Ascending aorta (tissue), 2 donors: Measurements from ENCODE around the gene RLN3. TPM values are rescaled to one million over a fixed set of nuclear protein-coding genes. Genes with fewer than 3 reads are reported as not detected.

Experiments
- DNase-seq, 2 donors: peaks; one replicate each; pipeline ENCODE4 v3.0.0-alpha.2; 2019; ENCODE audit warnings: low spot score in 2 of 2
- H3K27ac ChIP-seq, 2 donors: fragments of 200-600 bp; sonication (generic); one replicate each; pipeline ENCODE4 v1.5.1; 2016 to 2017; ENCODE audit warnings: mild to moderate bottlenecking in 1 of 2
- H3K27me3 ChIP-seq: fragments of 200-600 bp; sonication (generic); one replicate; pipeline ENCODE4 v1.5.1; 2017
- H3K36me3 ChIP-seq, 2 donors: fragments of 200-600 bp; sonication (generic); one replicate each; pipeline ENCODE4 v1.5.1; 2016
- H3K4me1 ChIP-seq, 2 donors: fragments of 200-600 bp; sonication (generic); one replicate each; pipeline ENCODE4 v1.5.1; 2016 to 2017; ENCODE audit warnings: mild to moderate bottlenecking in 1 of 2
- H3K4me3 ChIP-seq, 2 donors: fragments of 200-600 bp; sonication (generic); one replicate each; pipeline ENCODE4 v1.5.1; 2016 to 2017; ENCODE audit warnings: mild to moderate bottlenecking in 1 of 2
- H3K9me3 ChIP-seq, 2 donors: fragments of 200-600 bp; sonication (generic); one replicate each; pipeline ENCODE4 v1.5.1; 2016
- CTCF ChIP-seq, 3 experiments: fragments of 200-600 bp in 2 of 3; fragments of 450-650 bp in 1 of 3; sonication (generic) in 2 of 3; IDR thresholded peaks; one replicate each; pipeline ENCODE4 v1.5.1; 2016 to 2019; ENCODE audit warnings: antibody characterized with exemption in 3 of 3, mild to moderate bottlenecking in 1 of 3, moderate library complexity in 1 of 3
- intact Hi-C: fragments of 100-400 bp; cut with DNase I; formaldehyde crosslinking; loops from one replicate; pipeline ENCODE4 v1.15.1; 2023
- total RNA-seq: library from RNA; depleted of rRNA; stranded (reverse); fragments of >200 nt; gene quantifications from one replicate; pipeline ENCODE4 v1.1.0, GENCODE V29; 2016

Gene RLN3
- total RNA-seq, 1 donor from 2014 or later, result not detected

DNA sequence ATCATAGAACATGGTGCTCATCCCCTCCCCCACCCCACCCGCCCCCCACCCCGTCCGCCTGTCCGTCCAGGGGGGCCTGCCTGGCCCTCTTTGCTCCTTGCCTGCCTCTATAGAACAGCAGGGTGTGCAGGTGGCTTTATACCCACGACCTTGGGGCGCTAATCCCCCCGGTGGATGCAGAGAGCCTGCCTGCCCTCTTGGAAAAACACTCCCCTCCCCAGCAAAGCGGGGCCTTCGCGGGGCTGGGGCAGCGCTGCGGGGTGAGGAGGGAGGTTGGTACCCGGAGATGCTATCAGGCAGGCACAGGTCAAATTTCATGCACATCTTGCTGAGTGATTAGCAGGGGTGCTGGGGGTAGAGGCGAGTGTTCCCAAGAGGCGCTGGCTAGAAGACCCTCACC is 43.8 kb upstream of the RLN3 start:
- intact Hi-C loops, result no loop called here

GRCh38 chr19:13984875-13985741 is 42.8 kb upstream of the RLN3 start:
- DNase-seq, result no peak
- TF ChIP-seq CTCF (IDR thresholded peaks at IDR 0.05), result no peak
- Histone ChIP-seq H3K4me3 (no peak overlapping the region), H3K27ac (no peak overlapping the region), H3K36me3 (peaks cover 0 to 6% of the 10 kb centered on the region in 2 donors), H3K9me3 (no peaks in the 10 kb centered on the region), H3K27me3 (no peaks in the 10 kb centered on the region), H3K4me1 (peaks cover 8 to 12% of the 10 kb centered on the region in 2 donors)
- intact Hi-C loops, result no loop called here

More for the DNA sequence above, 43.8 kb upstream of the RLN3 start:
- no peak overlapping the region for H3K4me3 ChIP-seq
- peaks cover 0 to 6% of the 10 kb centered on the region in 2 donors for H3K36me3 ChIP-seq
- peaks cover 8 to 17% of the 10 kb centered on the region in 2 donors for H3K4me1 ChIP-seq
- no peak for DNase-seq
- no peaks in the 10 kb centered on the region for H3K9me3 ChIP-seq
- no peak overlapping the region for H3K27ac ChIP-seq
- no peak for TF ChIP-seq CTCF (IDR thresholded peaks at IDR 0.05)
- H3K27me3 ChIP-seq, result no peaks in the 10 kb centered on the region

- no peak for DNase-seq
- intact Hi-C loops, result no loop called here
- H3K27me3 ChIP-seq, result no peaks in the 10 kb centered on the region
- H3K9me3 ChIP-seq, result no peaks in the 10 kb centered on the region
- peaks cover 8 to 12% of the 10 kb centered on the region in 2 donors for H3K4me1 ChIP-seq
- H3K27ac ChIP-seq, result peak overlapping the region; percentile 64 to 80
- H3K4me3 ChIP-seq, result peak overlapping the region in 1 of 2 donors; percentile 18
- H3K36me3 ChIP-seq, result peaks cover 0 to 6% of the 10 kb centered on the region in 2 donors
- no peak for TF ChIP-seq CTCF (IDR thresholded peaks at IDR 0.05)
These were observed 42.1 kb upstream of the RLN3 start for GRCh38 chr19:13985771-13986347.

DNA sequence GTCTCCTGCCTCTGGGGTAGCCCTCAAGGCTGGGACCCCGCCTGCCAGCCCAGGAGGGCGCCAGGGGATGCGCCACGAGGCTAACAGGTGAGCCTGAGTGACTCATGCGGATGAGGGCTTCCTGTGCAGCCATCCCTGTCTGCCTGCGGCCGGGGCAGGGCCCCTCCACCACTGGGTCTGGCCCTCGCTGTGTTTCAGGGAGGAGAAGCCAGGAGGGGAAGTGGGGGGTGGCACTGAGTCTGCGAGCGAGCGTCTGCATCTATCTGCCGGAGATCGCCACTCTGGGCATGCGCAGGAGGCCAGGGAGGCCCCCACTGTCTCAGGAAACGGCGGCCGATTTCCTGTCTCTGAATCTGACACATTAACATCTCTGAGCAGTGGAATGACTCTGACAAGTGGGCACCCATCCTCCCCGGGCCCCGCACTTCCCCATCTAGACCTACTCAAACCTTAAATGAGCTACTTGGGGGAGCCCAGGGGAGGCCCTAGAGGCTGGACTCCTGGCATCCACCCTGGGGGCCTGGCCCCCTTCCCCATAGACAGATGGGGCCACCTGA is 41.5 kb upstream of the RLN3 start:
- intact Hi-C loops, result no loop called here
- H3K27ac ChIP-seq, result peak overlapping the region; percentile 74 to 80
- TF ChIP-seq CTCF (IDR thresholded peaks at IDR 0.05), result no peak
- peaks cover 8 to 12% of the 10 kb centered on the region in 2 donors for H3K4me1 ChIP-seq
- H3K9me3 ChIP-seq, result no peaks in the 10 kb centered on the region
- peaks cover 0 to 6% of the 10 kb centered on the region in 2 donors for H3K36me3 ChIP-seq
- DNase-seq, result peak; percentile 85 to 93
- H3K4me3 ChIP-seq, result peak overlapping the region in 1 of 2 donors; percentile 18
- no peaks in the 10 kb centered on the region for H3K27me3 ChIP-seq

DNA sequence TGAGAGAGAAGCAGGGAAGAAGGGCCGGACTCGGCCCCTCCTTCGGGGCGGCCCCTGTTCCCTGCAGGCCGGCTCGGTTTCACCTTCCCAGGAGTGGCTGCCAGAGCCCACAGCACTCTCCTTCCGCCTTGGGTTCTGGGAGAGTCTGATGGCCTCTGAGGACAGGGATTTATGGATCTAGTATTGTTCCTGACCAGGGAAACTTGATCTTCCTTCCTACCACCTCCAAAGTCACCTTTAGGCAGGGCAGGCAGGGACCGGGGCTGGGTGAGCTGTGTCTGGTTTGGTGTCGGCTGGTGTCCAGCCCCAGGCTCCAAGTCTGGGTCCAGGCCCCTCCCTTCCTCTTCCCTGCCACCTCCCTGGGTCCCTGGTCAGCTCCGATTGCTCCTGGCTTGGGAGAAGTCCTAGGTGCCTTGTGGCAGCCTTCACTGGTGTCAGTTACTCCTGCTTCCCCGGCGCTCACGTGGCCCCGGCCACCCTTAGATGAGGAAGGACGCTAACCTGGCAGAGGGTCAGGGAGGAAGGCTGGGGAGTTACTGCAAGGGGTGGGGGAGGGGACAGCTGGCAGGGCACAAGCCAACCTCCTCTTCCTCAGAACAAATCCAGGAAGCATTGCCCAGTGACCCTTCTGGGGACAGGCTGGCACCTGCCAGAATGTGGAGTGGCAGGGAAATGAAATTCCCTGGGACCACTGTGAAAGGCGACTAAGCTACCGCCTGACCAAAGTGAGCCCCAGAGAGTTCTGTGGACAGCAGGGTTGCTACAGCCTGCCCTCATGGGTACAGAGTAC is 40.7 kb upstream of the RLN3 start:
- Histone ChIP-seq H3K4me3 (peak overlapping the region in 1 of 2 donors; percentile 18), H3K4me1 (peaks cover 8 to 12% of the 10 kb centered on the region in 2 donors), H3K9me3 (no peaks in the 10 kb centered on the region), H3K36me3 (peaks cover 0 to 13% of the 10 kb centered on the region in 2 donors), H3K27me3 (no peaks in the 10 kb centered on the region), H3K27ac (peak overlapping the region; percentile 74 to 80)
- no peak for DNase-seq
- intact Hi-C loops, result no loop called here
- no peak for TF ChIP-seq CTCF (IDR thresholded peaks at IDR 0.05)
